Astrocyte of the cerebellum (primary cell): ENCODE measurements around the gene SBNO2.

ENCODE experiments used
- DNase-seq: peaks from one replicate; pipeline ENCODE4 v3.0.0-alpha.2; 2011; ENCODE audit warnings: low read depth
- H3K4me3 ChIP-seq: 2 replicates; pipeline ENCODE4 v1.5.1; 2011; ENCODE audit warnings: mild to moderate bottlenecking, low read depth, low read length, moderate library complexity
- in situ Hi-C: cut with HindIII; loops from 2 replicates; pipeline ENCODE4 v1.10.0; 2017; ENCODE audit warnings: low sequenced_read_pairs
- TF ChIP-seq, protein P1 (sequence below): IDR thresholded peaks from 2 replicates; pipeline ENCODE4 v1.5.1; 2012; ENCODE audit warnings: low read length, low read depth, moderate library complexity, mild to moderate bottlenecking; ENCODE audit errors: missing control alignments

SBNO2 gene

DNA sequence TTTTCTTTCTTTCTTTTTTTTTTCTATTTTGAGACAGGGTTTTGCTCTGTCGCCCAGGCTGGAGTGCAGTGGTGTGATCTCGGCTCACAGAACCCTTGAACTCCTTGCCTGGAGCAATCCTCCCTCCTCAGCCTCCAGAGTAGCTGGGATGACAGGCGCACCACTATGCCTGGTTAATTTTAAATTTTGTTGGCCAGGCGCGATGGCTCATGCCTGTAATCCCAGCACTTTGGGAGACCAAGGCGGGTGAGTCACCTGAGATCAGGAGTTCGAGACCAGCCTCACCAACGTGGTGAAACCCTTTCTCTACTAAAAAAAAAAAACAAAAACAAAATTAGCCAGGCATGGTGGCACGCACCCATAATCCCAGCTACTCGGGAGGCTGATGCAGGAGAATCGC is 8.7 kb upstream of the SBNO2 start:
- DNase-seq, result no peak
- TF ChIP-seq, protein P1, sequence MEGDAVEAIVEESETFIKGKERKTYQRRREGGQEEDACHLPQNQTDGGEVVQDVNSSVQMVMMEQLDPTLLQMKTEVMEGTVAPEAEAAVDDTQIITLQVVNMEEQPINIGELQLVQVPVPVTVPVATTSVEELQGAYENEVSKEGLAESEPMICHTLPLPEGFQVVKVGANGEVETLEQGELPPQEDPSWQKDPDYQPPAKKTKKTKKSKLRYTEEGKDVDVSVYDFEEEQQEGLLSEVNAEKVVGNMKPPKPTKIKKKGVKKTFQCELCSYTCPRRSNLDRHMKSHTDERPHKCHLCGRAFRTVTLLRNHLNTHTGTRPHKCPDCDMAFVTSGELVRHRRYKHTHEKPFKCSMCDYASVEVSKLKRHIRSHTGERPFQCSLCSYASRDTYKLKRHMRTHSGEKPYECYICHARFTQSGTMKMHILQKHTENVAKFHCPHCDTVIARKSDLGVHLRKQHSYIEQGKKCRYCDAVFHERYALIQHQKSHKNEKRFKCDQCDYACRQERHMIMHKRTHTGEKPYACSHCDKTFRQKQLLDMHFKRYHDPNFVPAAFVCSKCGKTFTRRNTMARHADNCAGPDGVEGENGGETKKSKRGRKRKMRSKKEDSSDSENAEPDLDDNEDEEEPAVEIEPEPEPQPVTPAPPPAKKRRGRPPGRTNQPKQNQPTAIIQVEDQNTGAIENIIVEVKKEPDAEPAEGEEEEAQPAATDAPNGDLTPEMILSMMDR, result no peak
- in situ Hi-C loops, result no loop called here
- H3K4me3 ChIP-seq, result no peak overlapping the region

DNA sequence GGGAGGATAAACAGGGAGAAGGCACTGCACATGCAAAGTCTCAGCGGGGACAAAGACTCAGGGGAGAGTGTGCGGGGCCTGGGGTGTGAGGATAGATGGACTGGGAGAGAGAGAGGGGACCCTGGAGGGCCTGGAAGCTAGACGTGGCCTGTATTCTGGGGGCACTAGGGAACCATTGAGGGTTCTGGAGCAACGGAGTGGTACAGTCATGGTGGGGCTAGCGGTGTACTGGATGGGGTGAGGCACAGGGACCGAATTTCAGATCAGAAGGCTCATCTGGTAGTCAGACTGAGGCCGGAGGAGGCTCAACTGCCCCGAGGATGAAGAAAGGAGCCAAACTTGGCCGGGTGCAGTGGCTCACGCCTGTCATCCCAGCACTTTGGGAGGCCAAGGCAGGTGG is 8.0 kb upstream of the SBNO2 start:
- H3K4me3 ChIP-seq, result no peak overlapping the region
- no peak for DNase-seq
- in situ Hi-C loops, result no loop called here
- TF ChIP-seq, protein P1, result no peak

DNA sequence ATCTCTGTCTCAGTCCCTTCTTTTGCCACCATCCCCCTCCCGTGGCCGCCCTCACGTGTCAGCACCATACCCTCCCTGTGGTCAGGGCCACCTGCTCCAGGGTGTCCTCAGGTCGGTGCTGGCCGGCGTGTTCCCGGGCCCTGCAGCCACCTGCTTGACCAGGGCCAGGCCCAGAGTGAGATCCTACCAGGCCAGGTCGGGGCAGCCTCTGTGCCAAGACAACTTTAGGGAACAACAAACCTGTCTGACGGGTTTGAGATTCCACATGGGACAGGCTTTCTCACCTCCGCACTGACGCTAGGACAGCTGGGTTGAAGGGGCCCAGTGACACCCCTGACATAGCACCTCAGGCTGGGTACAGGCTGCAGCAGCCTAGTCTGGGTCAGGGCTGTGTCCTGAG is 7.5 kb upstream of the SBNO2 start:
- no peak for DNase-seq
- TF ChIP-seq, protein P1, result no peak
- H3K4me3 ChIP-seq, result no peak overlapping the region
- in situ Hi-C loops, result no loop called here

DNA sequence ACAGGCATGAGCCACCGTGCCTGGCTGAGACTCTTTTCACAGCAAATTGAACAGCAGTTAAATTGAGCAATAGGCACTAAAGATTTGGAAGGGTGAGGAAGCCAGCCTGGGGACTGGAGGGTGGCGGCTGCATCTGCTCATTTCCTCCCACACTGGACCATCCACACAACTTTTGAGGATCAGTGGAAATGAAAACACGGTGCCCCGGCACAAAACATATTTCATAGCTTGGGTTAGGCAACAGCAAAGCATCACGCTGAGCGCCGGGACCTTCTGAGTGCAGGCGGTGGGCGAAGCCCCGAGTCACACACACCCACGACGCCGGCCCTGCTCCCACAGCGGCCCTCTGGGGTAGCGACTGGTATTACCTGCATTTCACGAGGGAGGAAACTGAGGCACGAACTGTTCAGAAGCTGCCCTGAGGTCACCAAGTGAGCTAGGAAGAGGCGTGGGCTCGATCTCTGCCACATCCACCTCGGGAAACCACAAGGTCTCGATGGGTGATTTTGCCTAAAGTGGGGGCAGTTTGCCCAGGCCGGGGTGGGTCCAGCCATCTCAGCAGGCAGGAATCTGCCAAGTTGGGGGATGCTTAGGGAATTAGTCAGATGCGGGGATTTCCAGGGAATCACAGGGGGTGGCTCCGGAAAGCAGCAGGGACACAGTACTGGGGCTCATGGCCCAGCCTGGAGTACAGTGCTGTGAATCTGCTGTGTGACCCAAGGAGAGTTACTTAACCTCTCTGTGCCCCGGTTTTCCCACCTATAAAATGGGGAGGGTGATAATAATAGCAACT is 3.5 kb upstream of the SBNO2 start:
- no peak overlapping the region for H3K4me3 ChIP-seq
- TF ChIP-seq, protein P1, result peak; percentile 31
- in situ Hi-C loops, result no loop called here
- DNase-seq, result peak; percentile 88

DNA sequence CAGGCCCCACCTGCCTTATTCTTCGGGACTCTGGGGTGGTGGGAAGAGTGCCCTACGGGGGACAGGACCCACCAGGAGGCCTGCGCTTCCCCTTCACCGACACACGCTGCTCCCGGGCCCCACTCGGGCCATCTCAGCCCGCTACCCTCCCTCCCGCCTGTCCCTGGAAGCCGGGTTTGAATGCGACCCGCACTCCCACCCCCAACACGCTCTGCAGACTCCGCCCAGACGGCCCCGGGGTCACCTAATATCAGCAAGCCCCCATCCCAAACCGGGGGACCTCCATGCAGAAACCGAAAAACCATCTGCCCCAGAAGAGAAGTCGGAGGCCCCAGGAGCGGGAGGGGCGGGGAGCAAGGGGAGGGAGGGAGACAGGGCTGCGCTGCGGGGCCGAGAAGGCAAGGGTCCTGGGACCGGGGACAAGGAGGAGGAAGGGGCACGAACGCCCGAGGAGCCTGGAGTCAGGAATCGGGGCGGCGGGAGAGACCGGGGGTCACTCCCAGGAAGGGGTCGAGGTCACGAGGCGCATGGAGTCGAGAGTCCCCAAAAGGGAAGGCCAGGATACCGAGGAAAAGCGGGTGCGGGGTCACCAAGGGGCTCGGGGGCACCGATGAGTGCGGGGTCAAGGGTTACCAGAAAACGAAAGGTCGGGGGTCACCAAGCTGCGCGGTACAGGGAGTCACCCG is 766 bp downstream of the SBNO2 start:
- TF ChIP-seq, protein P1, result no peak
- in situ Hi-C loops, result no loop called here
- peak overlapping the region; percentile 80 for H3K4me3 ChIP-seq
- DNase-seq, result no peak

DNA sequence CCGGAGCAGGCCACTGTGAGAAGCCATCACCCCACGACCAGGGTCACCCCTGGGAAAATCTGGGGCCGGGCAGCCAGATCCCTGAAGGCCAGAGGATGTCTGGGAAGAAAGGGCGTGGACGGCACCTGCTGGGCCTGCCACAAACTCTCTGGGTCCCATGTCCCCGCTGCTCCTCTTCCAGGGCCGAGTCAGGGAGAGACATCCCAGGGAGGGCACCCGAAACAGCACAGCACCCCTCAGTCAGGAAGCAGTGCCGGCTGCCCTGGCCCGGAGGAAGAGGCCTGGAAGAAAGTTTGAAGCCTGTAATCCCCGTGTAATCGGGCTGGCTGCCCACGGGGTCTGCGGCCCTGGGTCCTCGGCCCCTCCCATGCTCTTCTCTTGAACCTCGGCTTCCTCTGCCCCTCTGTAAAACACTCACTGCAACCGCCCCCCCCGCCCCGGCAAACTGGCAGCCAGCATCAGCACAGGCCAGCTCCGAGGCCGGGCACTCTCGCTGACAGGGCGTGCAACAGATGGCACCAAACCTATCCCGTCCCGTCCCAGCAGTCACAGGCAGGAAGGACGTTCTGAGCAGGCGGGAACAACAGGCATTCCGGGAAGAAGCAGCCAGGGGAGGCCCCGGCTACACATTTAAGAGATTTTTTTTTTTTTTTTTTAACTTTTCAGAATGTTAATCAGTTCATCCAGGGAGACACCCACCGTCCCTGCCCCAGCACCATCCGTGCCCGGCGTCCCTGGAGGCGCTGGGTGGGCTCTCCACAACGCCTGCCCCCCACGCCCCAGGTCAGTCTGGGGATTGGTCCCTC is 1.5 kb downstream of the SBNO2 start:
- H3K4me3 ChIP-seq, result peak overlapping the region; percentile 80
- TF ChIP-seq, protein P1, result no peak
- in situ Hi-C loops, result no loop called here
- no peak for DNase-seq
